Measurements from ENCODE around the gene EPHB2. TPM values are rescaled to one million over a fixed set of nuclear protein-coding genes. Genes with fewer than 3 reads are reported as not detected.

EPHB2 gene
- total RNA-seq, 2 experiments from 2014 or later: 0.08 TPM; not detected in 1

DNA sequence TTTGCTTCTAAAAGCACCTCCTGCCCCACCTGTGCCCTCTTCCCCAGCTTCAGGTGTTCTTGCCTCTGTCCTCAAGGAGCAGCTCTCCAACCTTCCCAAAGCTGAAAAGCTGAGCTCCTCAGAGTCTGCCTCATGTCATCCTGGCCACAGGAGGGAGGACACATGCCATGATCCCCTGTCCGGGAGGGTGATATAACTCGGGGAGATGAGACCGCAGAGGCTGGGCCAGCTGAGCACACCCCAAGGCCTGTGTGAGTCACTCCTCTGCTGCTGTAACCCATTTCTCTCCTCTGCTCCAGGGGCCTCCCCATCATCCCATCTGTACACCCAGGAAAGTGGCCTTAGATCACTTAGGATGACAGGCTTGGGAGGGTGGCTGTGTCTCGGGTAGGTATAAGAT is 49.8 kb downstream of the EPHB2 start:
- Mint-ChIP-seq H3K36me3 (ENCODE audit: low read depth) (no peaks in the 10 kb centered on the region), H3K4me3 (no peak overlapping the region), H3K27ac (no peak overlapping the region), H3K4me1 (ENCODE audit: low read depth) (no peaks in the 10 kb centered on the region), H3K9me3 (no peaks in the 10 kb centered on the region), H3K27me3 (peaks cover 4% of the 10 kb centered on the region)
- POLR2A ChIA-PET: no interaction called here
- ATAC-seq (ENCODE audit: poor library complexity) (no peak), DNase-seq (no peak)
- intact Hi-C loops (cut with DNase I, micrococcal nuclease): no loop called here
- Histone ChIP-seq H3K36me3 (ENCODE audit: insufficient read depth, low read length) (no peaks in the 10 kb centered on the region), H3K4me1 (ENCODE audit: insufficient read depth, low read length) (no peaks in the 10 kb centered on the region), H3K4me3 (ENCODE audit: low read length) (no peak overlapping the region), H3K9me3 (ENCODE audit: control insufficient read depth in 1 of 2, insufficient read depth in 1 of 2, low read length in 2 of 2) (no peaks in the 10 kb centered on the region), H3K27ac (ENCODE audit: low read depth in 1 of 2, low read length in 2 of 2) (no peak overlapping the region), H3K27me3 (ENCODE audit: control insufficient read depth in 1 of 2, insufficient read depth in 2 of 2, low read length in 2 of 2) (no peaks in the 10 kb centered on the region)
- TF ChIP-seq CTCF (IDR thresholded peaks at IDR 0.05): no peak
- CTCF ChIA-PET: no interaction called here

DNA sequence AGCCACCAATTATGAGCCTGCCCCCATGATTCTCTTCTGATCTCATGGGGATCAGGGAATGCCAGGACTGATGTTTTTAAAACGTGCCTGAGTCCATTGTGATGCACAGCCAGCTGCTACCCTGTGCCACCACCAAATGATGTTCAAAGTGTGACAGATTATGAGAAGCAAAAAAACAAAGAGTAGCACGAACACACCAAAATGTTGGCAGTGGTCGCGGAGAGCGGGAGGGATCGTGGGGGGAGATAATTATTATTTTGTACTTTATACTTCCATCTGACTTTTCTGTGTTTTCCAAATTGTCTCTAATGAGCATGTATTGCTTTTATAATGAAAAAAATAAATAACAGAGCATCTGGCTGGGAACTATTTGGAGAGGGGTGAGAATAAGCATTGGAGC is 50.5 kb downstream of the EPHB2 start:
- H3K27ac Mint-ChIP-seq: no peak overlapping the region
- CTCF ChIA-PET: no interaction called here
- H3K9me3 Mint-ChIP-seq: no peaks in the 10 kb centered on the region
- Histone ChIP-seq H3K4me1 (ENCODE audit: insufficient read depth, low read length) (no peaks in the 10 kb centered on the region), H3K27ac (ENCODE audit: low read depth in 1 of 2, low read length in 2 of 2) (no peak overlapping the region), H3K4me3 (ENCODE audit: low read length) (no peak overlapping the region), H3K9me3 (ENCODE audit: control insufficient read depth in 1 of 2, insufficient read depth in 1 of 2, low read length in 2 of 2) (no peaks in the 10 kb centered on the region), H3K27me3 (ENCODE audit: control insufficient read depth in 1 of 2, insufficient read depth in 2 of 2, low read length in 2 of 2) (no peaks in the 10 kb centered on the region), H3K36me3 (ENCODE audit: insufficient read depth, low read length) (no peaks in the 10 kb centered on the region)
- no peaks in the 10 kb centered on the region for H3K4me1 Mint-ChIP-seq (ENCODE audit: low read depth)
- H3K4me3 Mint-ChIP-seq: no peak overlapping the region
- POLR2A ChIA-PET: no interaction called here
- no peaks in the 10 kb centered on the region for H3K36me3 Mint-ChIP-seq (ENCODE audit: low read depth)
- no peak for TF ChIP-seq CTCF (IDR thresholded peaks at IDR 0.05)
- intact Hi-C loops (cut with DNase I, micrococcal nuclease): no loop called here
- ATAC-seq (ENCODE audit: poor library complexity) (no peak), DNase-seq (no peak)
- H3K27me3 Mint-ChIP-seq: peaks cover 4% of the 10 kb centered on the region

DNA sequence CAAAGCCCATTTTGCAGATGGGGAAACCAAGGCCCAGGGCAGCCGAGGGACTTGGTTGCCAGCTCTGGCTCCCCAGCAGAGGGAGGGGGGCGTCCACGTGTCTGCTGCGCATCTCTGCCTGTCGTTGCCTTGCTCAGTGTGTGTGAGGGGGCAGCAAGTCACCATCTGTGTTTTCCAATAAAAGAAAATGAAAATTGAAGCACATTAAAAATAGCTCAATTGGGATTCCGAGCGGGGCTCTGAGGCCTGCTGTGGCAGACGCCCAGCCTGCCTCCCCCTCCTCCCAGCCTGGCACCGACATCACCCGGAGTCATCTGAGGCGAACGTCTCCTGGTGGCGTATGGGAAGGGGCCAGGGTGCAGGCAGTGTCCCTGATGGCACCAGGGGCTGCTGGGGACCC is 51.2 kb downstream of the EPHB2 start:
- Mint-ChIP-seq H3K4me3 (no peak overlapping the region), H3K36me3 (ENCODE audit: low read depth) (no peaks in the 10 kb centered on the region), H3K27ac (no peak overlapping the region), H3K27me3 (peaks cover 4% of the 10 kb centered on the region), H3K4me1 (ENCODE audit: low read depth) (no peaks in the 10 kb centered on the region), H3K9me3 (no peaks in the 10 kb centered on the region)
- ChIA-PET POLR2A (no interaction called here), CTCF (no interaction called here)
- no peaks in the 10 kb centered on the region for H3K9me3 ChIP-seq (ENCODE audit: control insufficient read depth in 1 of 2, insufficient read depth in 1 of 2, low read length in 2 of 2)
- H3K36me3 ChIP-seq (ENCODE audit: insufficient read depth, low read length): no peaks in the 10 kb centered on the region
- no peaks in the 10 kb centered on the region for H3K4me1 ChIP-seq (ENCODE audit: insufficient read depth, low read length)
- intact Hi-C loops (cut with DNase I, micrococcal nuclease): no loop called here
- no peak for TF ChIP-seq CTCF (IDR thresholded peaks at IDR 0.05)
- no peaks in the 10 kb centered on the region for H3K27me3 ChIP-seq (ENCODE audit: control insufficient read depth in 1 of 2, insufficient read depth in 2 of 2, low read length in 2 of 2)
- H3K4me3 ChIP-seq (ENCODE audit: low read length): no peak overlapping the region
- no peak overlapping the region for H3K27ac ChIP-seq (ENCODE audit: low read depth in 1 of 2, low read length in 2 of 2)
- ATAC-seq (ENCODE audit: poor library complexity): no peak
- DNase-seq: no peak
